K562 (cell line): Measurements from ENCODE around the gene WWC2. TPM values are rescaled to one million over a fixed set of nuclear protein-coding genes. Genes with fewer than 3 reads are reported as not detected.

ENCODE experiments used
- ATAC-seq: fragments of 200-7000 bp; cut with Tn5 transposase; 3 replicates; pipeline ENCODE4 v1.9.1; 2020; ENCODE audit warnings: moderate library complexity
- BruUV-seq: library from RNA; stranded (reverse); fragments of 400-500 nt; replicated peaks from 2 replicates; lab custom pipeline; 2021; lab: Mats Ljungman, UMichigan
- CTCF ChIA-PET: fragments of 300-600 bp; formaldehyde crosslinking; extraction: SDS; loops from one replicate; lab custom pipeline; 2021; ENCODE audit warnings: low intra/inter-chr PET ratio; lab: Yijun Ruan, JAX
- POLR2A ChIA-PET: fragments of 300-600, 350-650 bp; sonication (Branson Sonifier 250); formaldehyde crosslinking; extraction: SDS; loops from one replicate; lab custom pipeline; 2021; ENCODE audit warnings: antibody characterized with exemption, inconsistent platforms; lab: Yijun Ruan, JAX
- DNase-seq, 4 experiments: peaks; one replicate each; pipeline versions ENCODE4 v3.0.0 to v3.0.0-alpha.2; 2011 to 2018; ENCODE audit warnings: low spot score in 3 of 4, mixed read lengths in 3 of 4; ENCODE audit errors: extremely low read depth in 1 of 4
- FAIRE-seq: peaks from 2 replicates; lab custom pipeline; 2011; peaks lifted over from hg19 to GRCh38; lab: Jason Lieb, UNC
- H2AFZ ChIP-seq: 2 replicates; pipeline ENCODE4 v1.6.0; 2011; ENCODE audit warnings: low read depth, low read length, control low read depth, inconsistent platforms
- H3K27ac ChIP-seq: fragments of 200-600 bp; 3 replicates; pipeline ENCODE4 v1.8.0; 2011; ENCODE audit warnings: low read depth, mild to moderate bottlenecking, control low read depth, inconsistent platforms, low read length, moderate library complexity, mixed read lengths; ENCODE audit errors: extremely low read depth
- H3K27me3 ChIP-seq, 2 experiments: fragments of 300-600 bp in 1 of 2; 2 replicates in 1 of 2; 3 replicates in 1 of 2; pipeline versions ENCODE4 v1.6.0 to v1.8.0; 2011; ENCODE audit warnings: inconsistent platforms in 2 of 2, low read length in 2 of 2, mild to moderate bottlenecking in 1 of 2, mixed read lengths in 1 of 2, moderate library complexity in 1 of 2; ENCODE audit not compliant: control insufficient read depth in 2 of 2, insufficient read depth in 2 of 2
- H3K36me3 ChIP-seq: fragments of 300-600 bp; 3 replicates; pipeline ENCODE4 v1.8.0; 2011; ENCODE audit warnings: mild to moderate bottlenecking, low read length, inconsistent platforms; ENCODE audit not compliant: control insufficient read depth, insufficient read depth
- H3K4me1 ChIP-seq, 2 experiments: fragments of 200-600 bp in 1 of 2; replicated peaks in 1 of 2; 2 replicates in 1 of 2; 3 replicates in 1 of 2; pipeline versions ENCODE4 v1.5.1 to v1.8.0; 2011; ENCODE audit warnings: inconsistent platforms in 2 of 2, low read length in 2 of 2, mild to moderate bottlenecking in 1 of 2, mixed read lengths in 1 of 2, moderate library complexity in 1 of 2; ENCODE audit not compliant: control insufficient read depth in 2 of 2, insufficient read depth in 2 of 2
- H3K4me2 ChIP-seq: 2 replicates; pipeline ENCODE4 v1.6.1; 2011; ENCODE audit warnings: low read length, control low read depth, inconsistent platforms, mixed read lengths; ENCODE audit not compliant: insufficient read depth
- H3K4me3 ChIP-seq: fragments of 200-600 bp; sonication (generic), shearing (Covaris generic); 2 replicates; pipeline ENCODE4 v1.5.1; 2016; ENCODE audit warnings: control low read depth, inconsistent platforms
- H3K79me2 ChIP-seq: fragments of 200-600 bp; 3 replicates; pipeline ENCODE4 v1.8.0; 2011; ENCODE audit warnings: low read length, inconsistent platforms; ENCODE audit not compliant: control insufficient read depth, insufficient read depth
- H3K9ac ChIP-seq, 2 experiments: 2 replicates each; pipeline versions ENCODE4 v1.6.0 to v1.6.1; 2011; ENCODE audit warnings: low read depth in 2 of 2, low read length in 2 of 2, control low read depth in 1 of 2, inconsistent platforms in 1 of 2, mild to moderate bottlenecking in 1 of 2, mixed read lengths in 1 of 2; ENCODE audit not compliant: insufficient read depth in 1 of 2
- H3K9me1 ChIP-seq: one replicate; pipeline ENCODE4 v1.6.0; 2011; ENCODE audit warnings: inconsistent platforms, mild to moderate bottlenecking, low read length, moderate library complexity; ENCODE audit not compliant: control insufficient read depth, insufficient read depth
- H3K9me3 ChIP-seq: replicated peaks from 2 replicates; pipeline ENCODE4 v1.5.1; 2011; ENCODE audit warnings: low read depth, low read length, inconsistent platforms; ENCODE audit not compliant: control insufficient read depth, insufficient read depth
- H4K20me1 ChIP-seq: replicated peaks from 2 replicates; pipeline ENCODE4 v1.6.1; 2011; ENCODE audit warnings: low read length, inconsistent platforms, mixed read lengths; ENCODE audit not compliant: control insufficient read depth, insufficient read depth
- BRF1 ChIP-seq: IDR thresholded peaks from 3 replicates; pipeline ENCODE4 v1.6.1; 2011; ENCODE audit warnings: borderline replicate concordance, mild to moderate bottlenecking; ENCODE audit not compliant: insufficient read length; ENCODE audit errors: extremely low read depth
- CEBPG ChIP-seq, 3 experiments: fragments of 200-800 bp in 1 of 3; sonication (Bioruptor generic) in 1 of 3; sonication (generic) in 1 of 3; formaldehyde crosslinking in 1 of 3; IDR thresholded peaks in 2 of 3; conservative IDR thresholded peaks in 1 of 3; 2 replicates each; pipeline versions ENCODE4 v1.6.1 to v1.8.0; 2016 to 2022; ENCODE audit warnings: missing compliant biosample characterization in 2 of 3, missing genetic modification characterization in 2 of 3, mild to moderate bottlenecking in 1 of 3, missing genetic modification reagents in 1 of 3
- DNMT1 ChIP-seq: fragments of 450-650 bp; IDR thresholded peaks from 2 replicates; pipeline ENCODE4 v1.6.1; 2016; ENCODE audit warnings: antibody characterized with exemption, mild to moderate bottlenecking
- ELF2 ChIP-seq: fragments of 250-450 bp; sonication (Bioruptor Pico); IDR thresholded peaks from 2 replicates; pipeline ENCODE4 v1.5.0; 2021; ENCODE audit warnings: mild to moderate bottlenecking
- HNRNPL ChIP-seq: fragments of 200-400 bp; formaldehyde crosslinking; IDR thresholded peaks from 2 replicates; pipeline ENCODE4 v1.6.1; 2017; ENCODE audit warnings: low read depth, mild to moderate bottlenecking, low read length
- NR4A1 ChIP-seq, 2 experiments: fragments of 250-450 bp in 1 of 2; fragments of 450-650 bp in 1 of 2; sonication (Bioruptor Pico) in 1 of 2; IDR thresholded peaks; 2 replicates each; pipeline versions ENCODE4 v1.4.0 to v1.6.1; 2016 to 2020; ENCODE audit warnings: mild to moderate bottlenecking in 2 of 2, missing compliant biosample characterization in 1 of 2, missing genetic modification characterization in 1 of 2, moderate library complexity in 1 of 2
- RFX7 ChIP-seq: fragments of 250-450 bp; sonication (Bioruptor Pico); IDR thresholded peaks from 2 replicates; pipeline ENCODE4 v1.5.1; 2021; ENCODE audit warnings: mild to moderate bottlenecking
- SREBF1 ChIP-seq: fragments of 150-350 bp; IDR thresholded peaks from 2 replicates; pipeline ENCODE4 v1.6.1; 2014; ENCODE audit warnings: antibody characterized with exemption, low read depth, low read length, borderline replicate concordance
- ZNF134 ChIP-seq: fragments of 250-450 bp; sonication (Bioruptor Pico); conservative IDR thresholded peaks from 2 replicates; pipeline ENCODE4 v1.4.0; 2020
- WGBS: fragments of 100-300 bp; shearing (Covaris generic); methylation state at CpG from one replicate; pipeline ENCODE4 v1.1.6; 2016; ENCODE audit warnings: low coverage, mixed read lengths; ENCODE audit not compliant: insufficient coverage; ENCODE audit errors: missing lambda C conversion rate; 5-methylcytosine and 5-hydroxymethylcytosine counted together
- in situ Hi-C: fragments of 300-500 bp; cut with MboI; formaldehyde crosslinking; loops from 4 replicates; pipeline ENCODE4 v1.15.0; 2018; ENCODE audit warnings: inconsistent platforms, mixed read lengths
- intact Hi-C: fragments of 100-400 bp; cut with micrococcal nuclease; formaldehyde crosslinking; loops from 2 replicates; pipeline ENCODE4 v1.14.2; 2022
- polyA plus RNA-seq, 8 experiments: library from polyadenylated mRNA; depleted of rRNA in 4 of 8; stranded (reverse) in 5 of 8; unstranded in 3 of 8; fragments of >200 nt; fragmentation: Nextera tagmentation in 2 of 8; fragmentation: Illumina TruSeq in 1 of 8; extraction: Ambion mirVana in 2 of 8; extraction: Trizol in 1 of 8; gene quantifications; 2 replicates each; pipeline versions ENCODE4 v1.2.1 to v1.2.3, GENCODE V29; 2011 to 2014; ENCODE audit warnings: inconsistent platforms in 1 of 8, missing spikeins in 1 of 8
- total RNA-seq, 7 experiments: library from RNA; depleted of rRNA in 6 of 7; stranded (reverse); fragments of >200 nt in 6 of 7; fragmentation: Illumina TruSeq in 2 of 7; extraction: Trizol in 2 of 7; gene quantifications; 2 replicates each; pipeline versions ENCODE4 v1.2.1 to v1.2.3, GENCODE V29; 2011 to 2021; ENCODE audit warnings: low replicate concordance in 1 of 7
- TF ChIP-seq, protein P1 (sequence below): sonication (generic); formaldehyde crosslinking; IDR thresholded peaks from 2 replicates; pipeline ENCODE4 v1.8.1; 2023; ENCODE audit warnings: mild to moderate bottlenecking, missing genetic modification reagents
- TF ChIP-seq, protein P2 (sequence below): fragments of 250-450 bp; sonication (Bioruptor Pico); IDR thresholded peaks from 2 replicates; pipeline ENCODE4 v1.5.0; 2021; ENCODE audit warnings: mild to moderate bottlenecking, moderate library complexity
- TF ChIP-seq, protein P3 (sequence below): sonication (generic); formaldehyde crosslinking; IDR thresholded peaks from 2 replicates; pipeline ENCODE4 v1.9.0; 2022; ENCODE audit warnings: mild to moderate bottlenecking, missing genetic modification reagents
- TF ChIP-seq, protein P4 (sequence below): sonication (generic); formaldehyde crosslinking; IDR thresholded peaks from 2 replicates; pipeline ENCODE4 v1.5.0; 2020; ENCODE audit warnings: missing genetic modification reagents
- TF ChIP-seq, protein P5 (sequence below), 2 experiments: fragments of 250-450 bp in 1 of 2; fragments of 450-650 bp in 1 of 2; sonication (Bioruptor Pico) in 1 of 2; IDR thresholded peaks; 2 replicates each; pipeline versions ENCODE4 v1.6.1 to v1.8.0; 2016 to 2021; ENCODE audit warnings: mild to moderate bottlenecking in 2 of 2, moderate library complexity in 2 of 2, missing compliant biosample characterization in 1 of 2, missing genetic modification characterization in 1 of 2

The WWC2 gene
- total and polyA plus RNA-seq, 9 of the 15 experiments (the other 6 are each of a cell fraction or from before 2014, with no cell fraction given) = 3.7 to 39.4 (median 19.6) TPM

DNA sequence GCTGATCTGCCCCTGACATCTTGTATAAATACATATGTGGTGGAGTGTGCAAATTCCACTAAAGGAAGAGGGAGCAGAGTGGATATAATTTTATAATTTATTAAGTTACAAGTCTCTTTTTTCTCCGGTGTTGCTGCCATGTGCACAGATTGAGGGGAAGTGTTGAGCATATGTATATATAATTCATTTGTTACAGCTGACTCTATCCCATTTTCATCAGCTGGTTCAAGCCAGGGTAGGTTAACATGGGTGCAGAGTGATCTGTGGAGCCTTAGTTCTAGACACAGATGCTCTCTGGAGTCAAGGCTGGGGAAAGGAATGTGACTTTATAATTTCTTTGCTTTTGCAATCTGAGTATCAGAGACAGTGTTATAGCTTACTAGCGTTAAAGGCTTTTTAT, 103.5 kb downstream of the WWC2 start:
- BruUV-seq = no TSS peak
- Histone ChIP-seq H3K9me3 (no peaks in the 10 kb centered on the region), H3K36me3 (no peaks in the 10 kb centered on the region; the same call in 2 of the 3 replicates), H3K27ac (no peak overlapping the region), H3K9ac (no peak overlapping the region), H2AFZ (no peak overlapping the region), H3K9me1 (no peaks in the 10 kb centered on the region), H3K4me1 (no peaks in the 10 kb centered on the region), H3K27me3 (no peaks in the 10 kb centered on the region), H3K4me2 (no peak overlapping the region), H3K79me2 (no peaks in the 10 kb centered on the region), H3K4me3 (no peak overlapping the region), H4K20me1 (no peaks in the 10 kb centered on the region; the same call in 1 of the 2 replicates)
- intact Hi-C loops (no loop called here), in situ Hi-C loops (no loop called here)
- FAIRE-seq (no peak), DNase-seq (no peak), ATAC-seq (no peak)
- ChIA-PET POLR2A (no interaction called here), CTCF (no interaction called here)
- 76% methylated on average over 2 of the region's 2 CpGs for WGBS
- no peak for TF ChIP-seq CEBPG (CRISPR knock-in tag; IDR thresholded peaks at IDR 0.05)
- no peak for TF ChIP-seq CEBPG (tag; conservative IDR thresholded peaks at IDR 0.05 in 1 of 2, IDR thresholded peaks at IDR 0.05 in 1 of 2)
- no peak for TF ChIP-seq SREBF1
- no peak for TF ChIP-seq ZNF134
- no peak for TF ChIP-seq DNMT1
- no peak for TF ChIP-seq ELF2 (CRISPR knock-in tag)
- TF ChIP-seq, protein P1, sequence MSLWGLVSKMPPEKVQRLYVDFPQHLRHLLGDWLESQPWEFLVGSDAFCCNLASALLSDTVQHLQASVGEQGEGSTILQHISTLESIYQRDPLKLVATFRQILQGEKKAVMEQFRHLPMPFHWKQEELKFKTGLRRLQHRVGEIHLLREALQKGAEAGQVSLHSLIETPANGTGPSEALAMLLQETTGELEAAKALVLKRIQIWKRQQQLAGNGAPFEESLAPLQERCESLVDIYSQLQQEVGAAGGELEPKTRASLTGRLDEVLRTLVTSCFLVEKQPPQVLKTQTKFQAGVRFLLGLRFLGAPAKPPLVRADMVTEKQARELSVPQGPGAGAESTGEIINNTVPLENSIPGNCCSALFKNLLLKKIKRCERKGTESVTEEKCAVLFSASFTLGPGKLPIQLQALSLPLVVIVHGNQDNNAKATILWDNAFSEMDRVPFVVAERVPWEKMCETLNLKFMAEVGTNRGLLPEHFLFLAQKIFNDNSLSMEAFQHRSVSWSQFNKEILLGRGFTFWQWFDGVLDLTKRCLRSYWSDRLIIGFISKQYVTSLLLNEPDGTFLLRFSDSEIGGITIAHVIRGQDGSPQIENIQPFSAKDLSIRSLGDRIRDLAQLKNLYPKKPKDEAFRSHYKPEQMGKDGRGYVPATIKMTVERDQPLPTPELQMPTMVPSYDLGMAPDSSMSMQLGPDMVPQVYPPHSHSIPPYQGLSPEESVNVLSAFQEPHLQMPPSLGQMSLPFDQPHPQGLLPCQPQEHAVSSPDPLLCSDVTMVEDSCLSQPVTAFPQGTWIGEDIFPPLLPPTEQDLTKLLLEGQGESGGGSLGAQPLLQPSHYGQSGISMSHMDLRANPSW (CRISPR knock-in tag) = no peak
- TF ChIP-seq HNRNPL = no peak
- no peak for TF ChIP-seq BRF1
- TF ChIP-seq, protein P2, sequence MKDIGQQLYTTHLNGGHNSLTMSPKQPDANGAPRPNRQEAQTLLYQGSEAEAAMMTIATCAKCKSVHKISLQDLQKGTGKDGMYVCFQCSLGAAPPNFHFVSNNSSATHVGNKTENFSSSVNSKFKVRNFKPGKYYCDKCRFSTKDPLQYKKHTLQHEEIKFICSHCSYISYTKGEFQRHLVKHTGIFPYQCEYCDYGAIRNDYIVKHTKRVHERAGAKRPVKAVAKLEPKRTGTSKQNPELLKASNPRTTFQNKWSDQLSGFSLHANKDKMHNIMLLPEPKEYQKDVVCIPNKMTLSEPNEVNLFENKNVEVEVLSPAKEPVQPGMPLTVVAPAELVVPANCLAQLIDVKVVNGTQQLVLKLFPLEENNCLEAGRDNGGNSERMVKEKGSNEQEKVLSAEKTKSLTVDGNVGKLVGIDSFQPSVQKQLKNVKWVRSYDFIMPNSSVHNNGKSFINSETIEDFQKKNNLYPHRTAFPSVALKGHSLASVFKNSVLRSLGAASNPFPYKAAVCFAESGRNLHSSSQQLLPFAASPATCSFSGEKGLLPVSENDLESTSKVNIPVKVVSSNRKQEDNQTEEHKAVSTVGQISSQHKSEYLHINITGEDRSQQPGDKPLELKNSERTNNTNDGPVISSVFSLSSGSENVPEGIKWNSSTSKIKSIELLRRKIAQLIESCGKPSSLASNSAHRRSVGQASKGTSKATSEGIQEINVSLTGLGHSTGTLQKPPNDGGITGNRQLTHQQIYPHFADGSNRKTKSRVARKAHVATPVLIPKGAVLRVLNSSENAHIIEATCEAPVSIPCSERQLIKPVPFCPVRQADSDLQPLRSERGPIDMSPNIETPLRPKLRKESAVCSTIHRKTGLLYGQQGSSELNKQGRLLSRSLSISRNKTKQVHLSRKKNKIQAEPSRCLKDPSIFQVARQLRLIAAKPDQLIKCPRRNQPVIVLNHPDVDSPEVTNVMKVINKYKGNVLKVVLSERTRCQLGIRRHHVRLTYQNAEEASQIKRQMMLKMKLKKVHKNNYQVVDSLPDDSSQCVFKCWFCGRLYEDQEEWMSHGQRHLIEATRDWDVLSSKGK = no peak
- TF ChIP-seq, protein P3, sequence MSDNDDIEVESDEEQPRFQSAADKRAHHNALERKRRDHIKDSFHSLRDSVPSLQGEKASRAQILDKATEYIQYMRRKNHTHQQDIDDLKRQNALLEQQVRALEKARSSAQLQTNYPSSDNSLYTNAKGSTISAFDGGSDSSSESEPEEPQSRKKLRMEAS (CRISPR knock-in tag) = no peak
- TF ChIP-seq, protein P4, sequence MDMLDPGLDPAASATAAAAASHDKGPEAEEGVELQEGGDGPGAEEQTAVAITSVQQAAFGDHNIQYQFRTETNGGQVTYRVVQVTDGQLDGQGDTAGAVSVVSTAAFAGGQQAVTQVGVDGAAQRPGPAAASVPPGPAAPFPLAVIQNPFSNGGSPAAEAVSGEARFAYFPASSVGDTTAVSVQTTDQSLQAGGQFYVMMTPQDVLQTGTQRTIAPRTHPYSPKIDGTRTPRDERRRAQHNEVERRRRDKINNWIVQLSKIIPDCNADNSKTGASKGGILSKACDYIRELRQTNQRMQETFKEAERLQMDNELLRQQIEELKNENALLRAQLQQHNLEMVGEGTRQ = no peak
- TF ChIP-seq RFX7 (CRISPR knock-in tag) = no peak
- TF ChIP-seq, protein P5, sequence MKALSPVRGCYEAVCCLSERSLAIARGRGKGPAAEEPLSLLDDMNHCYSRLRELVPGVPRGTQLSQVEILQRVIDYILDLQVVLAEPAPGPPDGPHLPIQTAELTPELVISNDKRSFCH (CRISPR knock-in tag; IDR thresholded peaks at IDR 0.05) = no peak
- TF ChIP-seq, protein P5 (tag; IDR thresholded peaks at IDR 0.05) = no peak
- TF ChIP-seq NR4A1 (CRISPR knock-in tag; IDR thresholded peaks at IDR 0.05) = no peak
- TF ChIP-seq NR4A1 (tag; IDR thresholded peaks at IDR 0.05) = no peak
